GM12878 (cell line): ENCODE measurements around the gene ZBTB5. TPM values are rescaled to one million over a fixed set of nuclear protein-coding genes. Genes with fewer than 3 reads are reported as not detected.

Source experiments
- ATAC-seq: fragments of 200-7000 bp; cut with Tn5 transposase; 3 replicates; pipeline ENCODE4 v1.9.1; 2020; ENCODE audit warnings: mild to moderate bottlenecking, moderate library complexity
- BruUV-seq: library from RNA; stranded (reverse); fragments of 400-500 nt; replicated peaks from 2 replicates; lab custom pipeline; 2021; lab: Mats Ljungman, UMichigan
- CTCF ChIA-PET: fragments of 300-600 bp; sonication (Branson Sonifier 250); formaldehyde crosslinking; extraction: SDS; loops from one replicate; lab custom pipeline; 2021; ENCODE audit warnings: inconsistent platforms; lab: Yijun Ruan, JAX
- POLR2A ChIA-PET: fragments of 350-600 bp; formaldehyde crosslinking; extraction: SDS; loops from one replicate; lab custom pipeline; 2021; ENCODE audit warnings: inconsistent platforms; lab: Charles Lee
- RAD21 ChIA-PET: fragments of 300-600 bp; sonication (Branson Sonifier 250); formaldehyde crosslinking; loops from one replicate; lab custom pipeline; 2023; ENCODE audit warnings: antibody characterized with exemption; ENCODE audit not compliant: unreplicated experiment; lab: Charles Lee
- SMC1A ChIA-PET: fragments of 300-600 bp; sonication (Branson Sonifier 250); formaldehyde crosslinking; loops from one replicate; lab custom pipeline; 2023; ENCODE audit not compliant: unreplicated experiment, uncharacterized antibody; lab: Charles Lee
- DNase-seq: peaks from one replicate; pipeline ENCODE4 v3.0.0-alpha.2; 2011; ENCODE audit warnings: low read depth, low spot score
- FAIRE-seq: peaks from 3 replicates; lab custom pipeline; 2011; peaks lifted over from hg19 to GRCh38; lab: Jason Lieb, UNC
- H2AFZ ChIP-seq: 2 replicates; pipeline ENCODE4 v1.6.0; 2011; ENCODE audit warnings: low read depth, low read length, control low read depth; ENCODE audit not compliant: control insufficient read depth
- H3K27ac ChIP-seq: 2 replicates; pipeline ENCODE4 v1.5.1; 2011; ENCODE audit warnings: control low read depth; ENCODE audit not compliant: control insufficient read depth, insufficient read depth
- H3K27me3 ChIP-seq, 2 experiments: replicated peaks in 1 of 2; 2 replicates each; pipeline versions ENCODE4 v1.6.0 to v1.6.1; 2011; ENCODE audit warnings: low read length in 1 of 2; ENCODE audit not compliant: control insufficient read depth in 2 of 2, insufficient read depth in 2 of 2
- H3K36me3 ChIP-seq, 2 experiments: 2 replicates each; pipeline ENCODE4 v1.5.1; 2011; ENCODE audit warnings: low read length in 1 of 2; ENCODE audit not compliant: control insufficient read depth in 2 of 2, insufficient read depth in 2 of 2
- H3K4me1 ChIP-seq: 2 replicates; pipeline ENCODE4 v1.6.1; 2011; ENCODE audit warnings: mild to moderate bottlenecking, low read length, moderate library complexity, mixed read lengths; ENCODE audit not compliant: control insufficient read depth, insufficient read depth
- H3K4me2 ChIP-seq: 2 replicates; pipeline ENCODE4 v1.6.0; 2011; ENCODE audit warnings: control low read depth; ENCODE audit not compliant: control insufficient read depth, insufficient read depth
- H3K4me3 ChIP-seq: fragments of 200-600 bp; sonication (generic); 2 replicates; pipeline ENCODE4 v1.5.1; 2016
- H3K79me2 ChIP-seq: 2 replicates; pipeline ENCODE4 v1.6.0; 2011; ENCODE audit warnings: low read length; ENCODE audit not compliant: control insufficient read depth, insufficient read depth
- H3K9ac ChIP-seq: 2 replicates; pipeline ENCODE4 v1.8.0; 2011; ENCODE audit warnings: low read length, control low read depth, mixed read lengths; ENCODE audit not compliant: control insufficient read depth, insufficient read depth
- H3K9me3 ChIP-seq: replicated peaks from 3 replicates; pipeline ENCODE4 v1.5.1; 2011; ENCODE audit warnings: mild to moderate bottlenecking, low read length; ENCODE audit not compliant: control insufficient read depth, insufficient read depth
- H4K20me1 ChIP-seq: 2 replicates; pipeline ENCODE4 v1.6.0; 2011; ENCODE audit not compliant: control insufficient read depth, insufficient read depth
- RAD21 ChIP-seq: IDR thresholded peaks from 2 replicates; pipeline ENCODE4 v1.6.1; 2011; ENCODE audit warnings: mild to moderate bottlenecking, low read depth, low read length, moderate library complexity; ENCODE audit not compliant: insufficient read depth
- RCOR1 ChIP-seq: conservative IDR thresholded peaks from 2 replicates; pipeline ENCODE4 v1.6.1; 2012; ENCODE audit warnings: low read depth, low read length, improper control_type of control experiment
- SIN3A ChIP-seq: IDR thresholded peaks from 2 replicates; pipeline ENCODE4 v1.6.1; 2012; ENCODE audit warnings: low read depth, low read length, improper control_type of control experiment
- TARDBP ChIP-seq: IDR thresholded peaks from 2 replicates; pipeline ENCODE4 v1.6.1; 2016; ENCODE audit warnings: borderline replicate concordance
- ZNF384 ChIP-seq: IDR thresholded peaks from 2 replicates; pipeline ENCODE4 v1.6.1; 2012; ENCODE audit warnings: low read depth, mild to moderate bottlenecking, low read length, improper control_type of control experiment, borderline replicate concordance
- WGBS: methylation state at CpG from one replicate; pipeline ENCODE4 v1.1.6; 2016; ENCODE audit warnings: low lambda C conversion rate; ENCODE audit not compliant: insufficient replicate concordance, insufficient coverage; ENCODE audit errors: missing lambda C conversion rate; 5-methylcytosine and 5-hydroxymethylcytosine counted together
- in situ Hi-C: fragments of 300-500 bp; cut with MboI; formaldehyde crosslinking; loops from 9 replicates; pipeline ENCODE4 v1.14.3; 2018; ENCODE audit warnings: mixed read lengths
- intact Hi-C: fragments of 100-400 bp; cut with micrococcal nuclease; formaldehyde crosslinking; loops from one replicate; pipeline ENCODE4 v1.14.2; 2022; ENCODE audit not compliant: unreplicated experiment
- polyA plus RNA-seq, 11 experiments: library from polyadenylated mRNA; depleted of rRNA in 4 of 11; unstranded in 6 of 11; stranded (reverse) in 5 of 11; fragments of >200 nt; fragmentation: Nextera tagmentation in 4 of 11; fragmentation: Illumina TruSeq in 1 of 11; extraction: Ambion mirVana in 4 of 11; extraction: Trizol in 1 of 11; gene quantifications; 1 replicate in 1 of 11; 2 replicates in 10 of 11; pipeline versions ENCODE4 v1.2.1 to v1.2.3, GENCODE V29; 2011 to 2016; ENCODE audit warnings: inconsistent platforms in 2 of 11, missing spikeins in 2 of 11, low read depth in 1 of 11
- total RNA-seq, 4 experiments: library from RNA; depleted of rRNA in 3 of 4; stranded (reverse); fragments of >200 nt in 3 of 4; fragmentation: Illumina TruSeq in 1 of 4; extraction: Trizol in 1 of 4; gene quantifications; 2 replicates each; pipeline versions ENCODE4 v1.2.1 to v1.2.3, GENCODE V29; 2013 to 2021
- TF ChIP-seq, protein P1 (sequence below): fragments of 450-650 bp; IDR thresholded peaks from 2 replicates; pipeline ENCODE4 v1.6.1; 2018; ENCODE audit warnings: mild to moderate bottlenecking, low read depth, moderate library complexity; ENCODE audit not compliant: partially characterized antibody

Gene ZBTB5
- total and polyA plus RNA-seq, 10 of the 15 experiments (the other 5 are each of a cell fraction or from before 2014, with no cell fraction given): 1.4 to 32.5 (median 12.1) TPM

DNA sequence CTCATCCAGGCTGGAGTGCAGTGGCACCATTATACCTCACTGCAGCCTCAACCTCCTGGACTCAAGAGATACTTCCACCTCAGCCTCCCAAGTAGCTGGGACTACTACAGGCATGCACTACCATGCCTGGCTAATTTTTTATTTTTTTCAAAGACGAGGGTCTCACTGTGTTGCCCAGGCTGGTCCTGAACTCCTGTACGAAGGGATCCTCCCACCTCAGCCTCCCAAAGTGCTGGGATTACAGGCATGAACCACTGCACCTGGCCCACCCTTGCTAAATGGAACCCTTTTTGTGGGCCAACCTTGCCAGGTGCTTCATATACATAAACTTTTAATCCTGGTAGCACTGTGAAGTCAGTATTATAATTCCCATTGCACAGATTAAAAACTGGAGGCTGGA is 41.7 kb downstream of the ZBTB5 start:
- Histone ChIP-seq H3K4me1 (peaks cover 17% of the 10 kb centered on the region), H3K79me2 (peaks cover 37% of the 10 kb centered on the region), H3K27ac (peak overlapping the region; percentile 75), H3K27me3 (no peaks in the 10 kb centered on the region), H3K9me3 (no peaks in the 10 kb centered on the region), H3K36me3 (peaks cover 15 to 19% of the 10 kb centered on the region in 2 experiments; a peak in 3 of 4 replicates), H3K4me2 (peak overlapping the region; percentile 70), H3K9ac (peak overlapping the region; percentile 96), H3K4me3 (peak overlapping the region; percentile 97), H4K20me1 (0 out of 2 replicates have a peak, but pooled peaks cover 4% of the 10 kb centered on the region), H2AFZ (no peak overlapping the region)
- WGBS: 0% methylated on average over 2 of the region's 2 CpGs
- CTCF ChIA-PET: interaction anchor here (1.0 to 2.6 kb wide), 7 partner anchors 9 to 86 kb away, joined by 3 to 17 read pairs (median 3); no protein-coding TSS in a partner anchor
- intact Hi-C loops (no loop called here), in situ Hi-C loops (no loop called here)
- ATAC-seq: no peak
- SMC1A ChIA-PET: interaction anchor here (0.6 to 1.4 kb wide), 2 partner anchors 9 to 45 kb away, joined by 3 read pairs; no protein-coding TSS in a partner anchor
- no peak for TF ChIP-seq TARDBP
- no peak for TF ChIP-seq RAD21
- TF ChIP-seq SIN3A: no peak
- TF ChIP-seq, protein P1, sequence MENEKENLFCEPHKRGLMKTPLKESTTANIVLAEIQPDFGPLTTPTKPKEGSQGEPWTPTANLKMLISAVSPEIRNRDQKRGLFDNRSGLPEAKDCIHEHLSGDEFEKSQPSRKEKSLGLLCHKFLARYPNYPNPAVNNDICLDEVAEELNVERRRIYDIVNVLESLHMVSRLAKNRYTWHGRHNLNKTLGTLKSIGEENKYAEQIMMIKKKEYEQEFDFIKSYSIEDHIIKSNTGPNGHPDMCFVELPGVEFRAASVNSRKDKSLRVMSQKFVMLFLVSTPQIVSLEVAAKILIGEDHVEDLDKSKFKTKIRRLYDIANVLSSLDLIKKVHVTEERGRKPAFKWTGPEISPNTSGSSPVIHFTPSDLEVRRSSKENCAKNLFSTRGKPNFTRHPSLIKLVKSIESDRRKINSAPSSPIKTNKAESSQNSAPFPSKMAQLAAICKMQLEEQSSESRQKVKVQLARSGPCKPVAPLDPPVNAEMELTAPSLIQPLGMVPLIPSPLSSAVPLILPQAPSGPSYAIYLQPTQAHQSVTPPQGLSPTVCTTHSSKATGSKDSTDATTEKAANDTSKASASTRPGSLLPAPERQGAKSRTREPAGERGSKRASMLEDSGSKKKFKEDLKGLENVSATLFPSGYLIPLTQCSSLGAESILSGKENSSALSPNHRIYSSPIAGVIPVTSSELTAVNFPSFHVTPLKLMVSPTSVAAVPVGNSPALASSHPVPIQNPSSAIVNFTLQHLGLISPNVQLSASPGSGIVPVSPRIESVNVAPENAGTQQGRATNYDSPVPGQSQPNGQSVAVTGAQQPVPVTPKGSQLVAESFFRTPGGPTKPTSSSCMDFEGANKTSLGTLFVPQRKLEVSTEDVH: no peak
- no peak for TF ChIP-seq ZNF384
- no peak for TF ChIP-seq RCOR1
- RAD21 ChIA-PET: interaction anchor here (0.9 to 1.4 kb wide), 3 partner anchors 13 to 58 kb away, joined by 3 read pairs; no protein-coding TSS in a partner anchor
- POLR2A ChIA-PET: interaction anchor here (0.9 to 1.0 kb wide), 2 partner anchors 12 to 37 kb away, joined by 3 to 4 read pairs; no protein-coding TSS in a partner anchor
- BruUV-seq: no TSS peak
- FAIRE-seq: no peak
- no peak for DNase-seq
